WTC11 (cell line): ENCODE measurements around the gene FFAR3. TPM values are rescaled to one million over a fixed set of nuclear protein-coding genes. Genes with fewer than 3 reads are reported as not detected.

Experiments
- ATAC-seq: fragments of 200-7000 bp; cut with Tn5 transposase; 2 replicates; pipeline ENCODE4 v1.10.0; 2021; ENCODE audit warnings: mild to moderate bottlenecking, moderate library complexity
- CTCF ChIA-PET: fragments of 300-600 bp; sonication (Branson Sonifier 250); formaldehyde crosslinking; loops from one replicate; lab custom pipeline; 2021; ENCODE audit warnings: antibody characterized with exemption; lab: Charles Lee
- POLR2A ChIA-PET: fragments of 350-600 bp; sonication (Branson Sonifier 250); formaldehyde crosslinking; loops from one replicate; lab custom pipeline; 2021; ENCODE audit warnings: antibody characterized with exemption; lab: Charles Lee
- DNase-seq: peaks from one replicate; pipeline ENCODE4 v3.0.0; 2021; ENCODE audit warnings: low spot score
- H3K27ac Mint-ChIP-seq: 2 replicates; pipeline ENCODE4 v1.8.0; 2021; ENCODE audit warnings: mixed read lengths
- H3K27me3 Mint-ChIP-seq: 2 replicates; pipeline ENCODE4 v1.8.0; 2021; ENCODE audit warnings: low read depth, mild to moderate bottlenecking, moderate library complexity, mixed read lengths
- H3K36me3 Mint-ChIP-seq: 2 replicates; pipeline ENCODE4 v1.8.0; 2021; ENCODE audit warnings: mixed read lengths
- H3K4me1 Mint-ChIP-seq: 2 replicates; pipeline ENCODE4 v1.8.0; 2022; ENCODE audit warnings: mixed read lengths
- H3K4me3 Mint-ChIP-seq: 2 replicates; pipeline ENCODE4 v1.8.0; 2021; ENCODE audit warnings: mild to moderate bottlenecking, moderate library complexity, mixed read lengths
- H3K9me3 Mint-ChIP-seq: 2 replicates; pipeline ENCODE4 v1.8.0; 2021; ENCODE audit warnings: mixed read lengths
- AR ChIP-seq: fragments of 250-450 bp; sonication (Bioruptor Pico); IDR thresholded peaks from 2 replicates; pipeline ENCODE4 v1.9.0; 2021; ENCODE audit warnings: mild to moderate bottlenecking
- ARID4B ChIP-seq: sonication (generic); formaldehyde crosslinking; IDR thresholded peaks from 2 replicates; pipeline ENCODE4 v1.8.0; 2023; ENCODE audit warnings: missing genetic modification reagents, mild to moderate bottlenecking, borderline replicate concordance
- CDX4 ChIP-seq: fragments of 250-450 bp; sonication (Bioruptor Pico); IDR thresholded peaks from 2 replicates; pipeline ENCODE4 v1.9.0; 2021; ENCODE audit warnings: moderate library complexity, mild to moderate bottlenecking, inconsistent platforms, borderline replicate concordance
- GTF2I ChIP-seq: fragments of 250-450 bp; sonication (Bioruptor Pico); conservative IDR thresholded peaks from 2 replicates; pipeline ENCODE4 v1.4.0; 2021; ENCODE audit warnings: mild to moderate bottlenecking
- HMGXB4 ChIP-seq: sonication (generic); formaldehyde crosslinking; IDR thresholded peaks from 2 replicates; pipeline ENCODE4 v1.8.1; 2023; ENCODE audit warnings: mild to moderate bottlenecking, moderate library complexity, missing genetic modification reagents
- MYBL2 ChIP-seq: sonication (generic); formaldehyde crosslinking; IDR thresholded peaks from 2 replicates; pipeline ENCODE4 v1.8.1; 2023; ENCODE audit warnings: mild to moderate bottlenecking, moderate library complexity, missing genetic modification reagents
- NFE2L1 ChIP-seq: sonication (generic); formaldehyde crosslinking; IDR thresholded peaks from 2 replicates; pipeline ENCODE4 v1.8.1; 2023; ENCODE audit warnings: missing genetic modification reagents
- PRRX2 ChIP-seq: fragments of 250-450 bp; sonication (Bioruptor Pico); IDR thresholded peaks from 2 replicates; pipeline ENCODE4 v1.8.0; 2021; ENCODE audit warnings: mild to moderate bottlenecking
- RELA ChIP-seq: sonication (generic); formaldehyde crosslinking; IDR thresholded peaks from 2 replicates; pipeline ENCODE4 v1.8.1; 2022; ENCODE audit warnings: missing genetic modification reagents, mild to moderate bottlenecking, borderline replicate concordance
- SOX15 ChIP-seq: fragments of 250-450 bp; sonication (Bioruptor Pico); IDR thresholded peaks from 2 replicates; pipeline ENCODE4 v1.9.0; 2021; ENCODE audit warnings: mild to moderate bottlenecking
- SP1 ChIP-seq: sonication (generic); formaldehyde crosslinking; conservative IDR thresholded peaks from 2 replicates; pipeline ENCODE4 v1.8.1; 2022; ENCODE audit warnings: missing genetic modification reagents
- TEAD4 ChIP-seq: sonication (generic); formaldehyde crosslinking; IDR thresholded peaks from 2 replicates; pipeline ENCODE4 v1.8.0; 2022; ENCODE audit warnings: mild to moderate bottlenecking, missing genetic modification reagents
- TP53 ChIP-seq: sonication (generic); formaldehyde crosslinking; IDR thresholded peaks from 2 replicates; pipeline ENCODE4 v1.8.1; 2023; ENCODE audit warnings: mild to moderate bottlenecking, missing genetic modification reagents
- USF1 ChIP-seq: sonication (generic); formaldehyde crosslinking; IDR thresholded peaks from 2 replicates; pipeline ENCODE4 v1.8.0; 2022; ENCODE audit warnings: mild to moderate bottlenecking, missing genetic modification reagents
- ZNF138 ChIP-seq: sonication (generic); formaldehyde crosslinking; conservative IDR thresholded peaks from 2 replicates; pipeline ENCODE4 v1.8.1; 2022; ENCODE audit warnings: mild to moderate bottlenecking, moderate library complexity, missing genetic modification reagents
- ZNF423 ChIP-seq: fragments of 250-450 bp; sonication (Bioruptor Pico); IDR thresholded peaks from 2 replicates; pipeline ENCODE4 v2.1.2; 2022; ENCODE audit warnings: mild to moderate bottlenecking, moderate library complexity
- ZNF425 ChIP-seq: fragments of 250-450 bp; sonication (Bioruptor Pico); conservative IDR thresholded peaks from 2 replicates; pipeline ENCODE4 v1.9.0; 2021; ENCODE audit warnings: mild to moderate bottlenecking
- ZNF512 ChIP-seq: sonication (generic); formaldehyde crosslinking; IDR thresholded peaks from 2 replicates; pipeline ENCODE4 v1.8.1; 2022; ENCODE audit warnings: missing genetic modification reagents, borderline replicate concordance
- total RNA-seq: library from RNA; stranded (reverse); gene quantifications from 3 replicates; pipeline ENCODE4 v1.2.3, GENCODE V29; 2021

FFAR3 gene
- total RNA-seq, 1 experiment from 2014 or later = not detected

- CTCF ChIA-PET = interaction anchor here (1.2 to 1.8 kb wide), 2 partner anchors 11 to 20 kb away, joined by 3 to 5 read pairs; no protein-coding TSS in a partner anchor
- TF ChIP-seq NFE2L1 (CRISPR knock-in tag) (no peak), ZNF512 (no peak), TEAD4 (CRISPR knock-in tag) (no peak), ZNF138 (CRISPR knock-in tag) (no peak), ZNF423 (CRISPR knock-in tag) (no peak), CDX4 (CRISPR knock-in tag) (no peak), USF1 (CRISPR knock-in tag) (no peak), HMGXB4 (CRISPR knock-in tag) (no peak), MYBL2 (CRISPR knock-in tag) (no peak), AR (CRISPR knock-in tag) (no peak)
- Mint-ChIP-seq H3K9me3 (no peaks in the 10 kb centered on the region), H3K4me3 (no peak overlapping the region), H3K4me1 (peaks cover 13% of the 10 kb centered on the region), H3K36me3 (no peaks in the 10 kb centered on the region), H3K27me3 (no peaks in the 10 kb centered on the region; the same call in 1 of the 2 replicates), H3K27ac (no peak overlapping the region)
- DNase-seq (no peak), ATAC-seq (no peak)
- POLR2A ChIA-PET = no interaction called here
Measured at GRCh38 chr19:35331551-35332214, 26.6 kb upstream of the FFAR3 start.

GRCh38 chr19:35332817-35333216 lies 25.4 kb upstream of the FFAR3 start:
- Mint-ChIP-seq H3K27me3 (no peaks in the 10 kb centered on the region; the same call in 1 of the 2 replicates), H3K27ac (no peak overlapping the region), H3K36me3 (no peaks in the 10 kb centered on the region), H3K4me1 (peaks cover 16% of the 10 kb centered on the region), H3K9me3 (no peaks in the 10 kb centered on the region), H3K4me3 (no peak overlapping the region)
- POLR2A ChIA-PET = no interaction called here
- ATAC-seq (no peak), DNase-seq (no peak)
- CTCF ChIA-PET = interaction anchor here (1.1 to 2.0 kb wide), 3 partner anchors 10 to 26 kb away, joined by 3 to 8 read pairs (median 4); no protein-coding TSS in a partner anchor
- no peak for TF ChIP-seq RELA (CRISPR knock-in tag)
- TF ChIP-seq SOX15 (CRISPR knock-in tag) = no peak
- no peak for TF ChIP-seq SP1
- no peak for TF ChIP-seq GTF2I (CRISPR knock-in tag)
- no peak for TF ChIP-seq ZNF425
- TF ChIP-seq TP53 = no peak
- no peak for TF ChIP-seq ARID4B (CRISPR knock-in tag)
- TF ChIP-seq MYBL2 (CRISPR knock-in tag) = no peak
- no peak for TF ChIP-seq PRRX2 (CRISPR knock-in tag)
